PFSK-1 (cell line): ENCODE results near the gene MEGF11.

Experiments used
- POLR2AphosphoS5 ChIP-seq: IDR thresholded peaks from 2 replicates; pipeline ENCODE4 v1.6.1; 2012; ENCODE audit warnings: low read depth, mild to moderate bottlenecking, control low read depth, low read length, moderate library complexity
- REST ChIP-seq, 2 experiments: IDR thresholded peaks; 2 replicates each; pipeline versions ENCODE4 v1.6.1 to v1.8.0; 2011 to 2012; ENCODE audit warnings: low read depth in 2 of 2, low read length in 2 of 2, control low read depth in 1 of 2, inconsistent platforms in 1 of 2, mild to moderate bottlenecking in 1 of 2, moderate library complexity in 1 of 2; ENCODE audit not compliant: insufficient read depth in 1 of 2
- SIN3A ChIP-seq: IDR thresholded peaks from 2 replicates; pipeline ENCODE4 v1.6.1; 2012; ENCODE audit warnings: mild to moderate bottlenecking, low read length, moderate library complexity, borderline replicate concordance; ENCODE audit not compliant: insufficient read depth
- TAF1 ChIP-seq: IDR thresholded peaks from 2 replicates; pipeline ENCODE4 v1.6.1; 2012; ENCODE audit warnings: low read length, control low read depth, borderline replicate concordance; ENCODE audit not compliant: insufficient read depth

DNA sequence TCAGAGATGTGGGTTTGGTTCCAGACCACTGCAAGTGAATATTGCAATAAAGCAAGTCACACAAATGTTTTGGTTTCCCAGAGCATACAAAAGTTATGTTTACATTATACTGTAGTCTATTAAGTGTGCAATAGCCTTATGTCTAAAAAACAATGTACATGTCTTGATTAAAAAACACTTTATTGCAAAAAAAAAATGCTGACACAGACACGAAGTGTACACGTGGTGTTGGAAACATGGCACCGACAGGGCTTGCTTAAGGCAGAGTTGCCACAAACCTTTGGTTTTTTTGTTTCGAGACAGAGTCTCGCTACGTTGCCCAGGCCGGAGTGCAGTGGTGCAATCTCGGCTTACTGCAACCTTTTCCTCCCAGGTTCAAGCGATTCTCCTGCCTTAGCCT is 334.2 kb downstream of the MEGF11 start:
- TF ChIP-seq TAF1 (no peak), SIN3A (no peak), REST (IDR thresholded peaks at IDR 0.05; ENCODE audit: insufficient read depth in 1 of 2, low read depth in 2 of 2, low read length in 2 of 2) (no peak), POLR2AphosphoS5 (no peak)
